ENCODE measurements around the gene ENDOG.

DNA sequence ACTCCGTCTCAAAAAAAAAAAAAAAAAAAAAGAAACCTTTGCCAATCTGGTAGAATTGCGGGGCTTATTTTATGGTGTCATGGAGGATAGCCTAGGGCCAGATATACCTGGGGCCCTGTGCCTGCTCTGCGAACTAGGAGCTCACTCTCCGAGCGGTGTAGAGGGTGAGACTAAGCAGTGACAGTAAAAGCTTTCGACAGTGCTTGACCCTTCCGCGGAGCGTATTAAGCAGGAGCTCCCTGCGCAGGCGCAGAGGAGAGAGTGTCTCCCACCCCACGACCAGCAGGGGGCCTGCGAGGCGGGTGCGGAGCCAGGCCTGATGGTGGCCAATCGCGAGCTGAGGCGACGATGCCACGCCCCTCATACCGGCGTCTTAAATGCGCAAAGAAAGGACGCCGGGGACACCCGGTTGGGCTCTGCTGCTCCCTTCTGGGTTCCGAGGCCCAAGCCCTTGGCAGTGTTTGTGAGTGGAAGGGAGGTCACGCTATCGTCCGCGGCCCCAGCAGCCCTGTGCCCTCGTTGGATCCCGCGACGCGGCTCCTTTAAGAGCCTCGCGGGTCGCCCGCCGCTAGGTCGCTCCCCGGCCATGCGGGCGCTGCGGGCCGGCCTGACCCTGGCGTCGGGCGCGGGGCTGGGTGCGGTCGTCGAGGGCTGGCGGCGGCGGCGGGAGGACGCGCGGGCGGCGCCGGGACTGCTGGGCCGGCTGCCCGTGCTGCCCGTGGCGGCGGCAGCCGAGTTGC, at the start of gene ENDOG:
- TF ChIP-seq CTCF (IDR thresholded peaks at IDR 0.05; ENCODE audit: low read depth, low read length), result peak; percentile 71
- TF ChIP-seq EZH2phosphoT487 (IDR thresholded peaks at IDR 0.05; ENCODE audit: low read depth), result no peak
